K562 (cell line): Measurements from ENCODE around the gene WIPF1. TPM values are rescaled to one million over a fixed set of nuclear protein-coding genes. Genes with fewer than 3 reads are reported as not detected.

Source experiments
- ATAC-seq: fragments of 200-7000 bp; cut with Tn5 transposase; 3 replicates; pipeline ENCODE4 v1.9.1; 2020; ENCODE audit warnings: moderate library complexity
- BruUV-seq: library from RNA; stranded (reverse); fragments of 400-500 nt; replicated peaks from 2 replicates; lab custom pipeline; 2021; lab: Mats Ljungman, UMichigan
- CTCF ChIA-PET: fragments of 300-600 bp; formaldehyde crosslinking; extraction: SDS; loops from one replicate; lab custom pipeline; 2021; ENCODE audit warnings: low intra/inter-chr PET ratio; lab: Yijun Ruan, JAX
- POLR2A ChIA-PET: fragments of 300-600, 350-650 bp; sonication (Branson Sonifier 250); formaldehyde crosslinking; extraction: SDS; loops from one replicate; lab custom pipeline; 2021; ENCODE audit warnings: antibody characterized with exemption, inconsistent platforms; lab: Yijun Ruan, JAX
- DNase-seq, 4 experiments: peaks; one replicate each; pipeline versions ENCODE4 v3.0.0 to v3.0.0-alpha.2; 2011 to 2018; ENCODE audit warnings: low spot score in 3 of 4, mixed read lengths in 3 of 4; ENCODE audit errors: extremely low read depth in 1 of 4
- FAIRE-seq: peaks from 2 replicates; lab custom pipeline; 2011; peaks lifted over from hg19 to GRCh38; lab: Jason Lieb, UNC
- H2AFZ ChIP-seq: 2 replicates; pipeline ENCODE4 v1.6.0; 2011; ENCODE audit warnings: low read depth, low read length, control low read depth, inconsistent platforms
- H3K27ac ChIP-seq: fragments of 200-600 bp; 3 replicates; pipeline ENCODE4 v1.8.0; 2011; ENCODE audit warnings: low read depth, mild to moderate bottlenecking, control low read depth, inconsistent platforms, low read length, moderate library complexity, mixed read lengths; ENCODE audit errors: extremely low read depth
- H3K27me3 ChIP-seq, 2 experiments: fragments of 300-600 bp in 1 of 2; 2 replicates in 1 of 2; 3 replicates in 1 of 2; pipeline versions ENCODE4 v1.6.0 to v1.8.0; 2011; ENCODE audit warnings: inconsistent platforms in 2 of 2, low read length in 2 of 2, mild to moderate bottlenecking in 1 of 2, mixed read lengths in 1 of 2, moderate library complexity in 1 of 2; ENCODE audit not compliant: control insufficient read depth in 2 of 2, insufficient read depth in 2 of 2
- H3K36me3 ChIP-seq: fragments of 300-600 bp; 3 replicates; pipeline ENCODE4 v1.8.0; 2011; ENCODE audit warnings: mild to moderate bottlenecking, low read length, inconsistent platforms; ENCODE audit not compliant: control insufficient read depth, insufficient read depth
- H3K4me1 ChIP-seq, 2 experiments: fragments of 200-600 bp in 1 of 2; replicated peaks in 1 of 2; 2 replicates in 1 of 2; 3 replicates in 1 of 2; pipeline versions ENCODE4 v1.5.1 to v1.8.0; 2011; ENCODE audit warnings: inconsistent platforms in 2 of 2, low read length in 2 of 2, mild to moderate bottlenecking in 1 of 2, mixed read lengths in 1 of 2, moderate library complexity in 1 of 2; ENCODE audit not compliant: control insufficient read depth in 2 of 2, insufficient read depth in 2 of 2
- H3K4me2 ChIP-seq: 2 replicates; pipeline ENCODE4 v1.6.1; 2011; ENCODE audit warnings: low read length, control low read depth, inconsistent platforms, mixed read lengths; ENCODE audit not compliant: insufficient read depth
- H3K4me3 ChIP-seq: fragments of 200-600 bp; sonication (generic), shearing (Covaris generic); 2 replicates; pipeline ENCODE4 v1.5.1; 2016; ENCODE audit warnings: control low read depth, inconsistent platforms
- H3K79me2 ChIP-seq: fragments of 200-600 bp; 3 replicates; pipeline ENCODE4 v1.8.0; 2011; ENCODE audit warnings: low read length, inconsistent platforms; ENCODE audit not compliant: control insufficient read depth, insufficient read depth
- H3K9ac ChIP-seq, 2 experiments: 2 replicates each; pipeline versions ENCODE4 v1.6.0 to v1.6.1; 2011; ENCODE audit warnings: low read depth in 2 of 2, low read length in 2 of 2, control low read depth in 1 of 2, inconsistent platforms in 1 of 2, mild to moderate bottlenecking in 1 of 2, mixed read lengths in 1 of 2; ENCODE audit not compliant: insufficient read depth in 1 of 2
- H3K9me1 ChIP-seq: one replicate; pipeline ENCODE4 v1.6.0; 2011; ENCODE audit warnings: inconsistent platforms, mild to moderate bottlenecking, low read length, moderate library complexity; ENCODE audit not compliant: control insufficient read depth, insufficient read depth
- H3K9me3 ChIP-seq: replicated peaks from 2 replicates; pipeline ENCODE4 v1.5.1; 2011; ENCODE audit warnings: low read depth, low read length, inconsistent platforms; ENCODE audit not compliant: control insufficient read depth, insufficient read depth
- H4K20me1 ChIP-seq: replicated peaks from 2 replicates; pipeline ENCODE4 v1.6.1; 2011; ENCODE audit warnings: low read length, inconsistent platforms, mixed read lengths; ENCODE audit not compliant: control insufficient read depth, insufficient read depth
- DNMT1 ChIP-seq: fragments of 450-650 bp; IDR thresholded peaks from 2 replicates; pipeline ENCODE4 v1.6.1; 2016; ENCODE audit warnings: antibody characterized with exemption, mild to moderate bottlenecking
- ILK ChIP-seq: fragments of 450-650 bp; IDR thresholded peaks from 2 replicates; pipeline ENCODE4 v1.6.1; 2016; ENCODE audit warnings: missing genetic modification characterization, low read depth, mild to moderate bottlenecking, missing compliant biosample characterization, moderate library complexity, borderline replicate concordance
- MNT ChIP-seq, 2 experiments: fragments of 450-650 bp; conservative IDR thresholded peaks; 2 replicates each; pipeline ENCODE4 v1.6.1; 2017; ENCODE audit warnings: mild to moderate bottlenecking in 2 of 2, moderate library complexity in 2 of 2
- POLR2A ChIP-seq: fragments of 450-650 bp; conservative IDR thresholded peaks from 2 replicates; pipeline ENCODE4 v1.6.1; 2016
- PPARD ChIP-seq: fragments of 250-450 bp; sonication (Bioruptor Pico); IDR thresholded peaks from 2 replicates; pipeline ENCODE4 v1.8.0; 2022; ENCODE audit warnings: inconsistent platforms, mild to moderate bottlenecking, moderate library complexity
- SMAD3 ChIP-seq: fragments of 450-650 bp; formaldehyde crosslinking; conservative IDR thresholded peaks from 2 replicates; pipeline ENCODE4 v1.4.0; 2020; ENCODE audit warnings: mild to moderate bottlenecking
- TAF1 ChIP-seq: IDR thresholded peaks from 2 replicates; pipeline ENCODE4 v1.6.1; 2011; ENCODE audit warnings: mild to moderate bottlenecking, low read length, moderate library complexity; ENCODE audit not compliant: insufficient read depth, control insufficient read depth, severe bottlenecking; ENCODE audit errors: extremely low read depth
- ZKSCAN8 ChIP-seq: fragments of 200-800 bp; sonication (Bioruptor generic); IDR thresholded peaks from 2 replicates; pipeline ENCODE4 v1.6.1; 2016; ENCODE audit warnings: missing genetic modification characterization, missing compliant biosample characterization
- ZNF12 ChIP-seq: sonication (generic); formaldehyde crosslinking; IDR thresholded peaks from 2 replicates; pipeline ENCODE4 v1.4.0; 2020; ENCODE audit warnings: mild to moderate bottlenecking, missing genetic modification reagents
- ZNF197 ChIP-seq: fragments of 200-800 bp; sonication (Bioruptor generic); IDR thresholded peaks from 2 replicates; pipeline ENCODE4 v1.6.1; 2016; ENCODE audit warnings: low read depth, missing genetic modification characterization, missing compliant biosample characterization
- ZNF407 ChIP-seq: fragments of 450-650 bp; IDR thresholded peaks from 2 replicates; pipeline ENCODE4 v1.6.1; 2016; ENCODE audit warnings: low read depth
- in situ Hi-C: fragments of 300-500 bp; cut with MboI; formaldehyde crosslinking; loops from 4 replicates; pipeline ENCODE4 v1.15.0; 2018; ENCODE audit warnings: inconsistent platforms, mixed read lengths
- intact Hi-C: fragments of 100-400 bp; cut with micrococcal nuclease; formaldehyde crosslinking; loops from 2 replicates; pipeline ENCODE4 v1.14.2; 2022
- polyA plus RNA-seq, 8 experiments: library from polyadenylated mRNA; depleted of rRNA in 4 of 8; stranded (reverse) in 5 of 8; unstranded in 3 of 8; fragments of >200 nt; fragmentation: Nextera tagmentation in 2 of 8; fragmentation: Illumina TruSeq in 1 of 8; extraction: Ambion mirVana in 2 of 8; extraction: Trizol in 1 of 8; gene quantifications; 2 replicates each; pipeline versions ENCODE4 v1.2.1 to v1.2.3, GENCODE V29; 2011 to 2014; ENCODE audit warnings: inconsistent platforms in 1 of 8, missing spikeins in 1 of 8
- total RNA-seq, 7 experiments: library from RNA; depleted of rRNA in 6 of 7; stranded (reverse); fragments of >200 nt in 6 of 7; fragmentation: Illumina TruSeq in 2 of 7; extraction: Trizol in 2 of 7; gene quantifications; 2 replicates each; pipeline versions ENCODE4 v1.2.1 to v1.2.3, GENCODE V29; 2011 to 2021; ENCODE audit warnings: low replicate concordance in 1 of 7
- TF ChIP-seq, protein P1 (sequence below): fragments of 450-650 bp; formaldehyde crosslinking; IDR thresholded peaks from 2 replicates; pipeline ENCODE4 v1.4.0; 2022; ENCODE audit warnings: mild to moderate bottlenecking, moderate library complexity

Gene WIPF1
- total and polyA plus RNA-seq, 9 of the 15 experiments (the other 6 are each of a cell fraction or from before 2014, with no cell fraction given) = 0.54 to 4.9 (median 2.4) TPM

DNA sequence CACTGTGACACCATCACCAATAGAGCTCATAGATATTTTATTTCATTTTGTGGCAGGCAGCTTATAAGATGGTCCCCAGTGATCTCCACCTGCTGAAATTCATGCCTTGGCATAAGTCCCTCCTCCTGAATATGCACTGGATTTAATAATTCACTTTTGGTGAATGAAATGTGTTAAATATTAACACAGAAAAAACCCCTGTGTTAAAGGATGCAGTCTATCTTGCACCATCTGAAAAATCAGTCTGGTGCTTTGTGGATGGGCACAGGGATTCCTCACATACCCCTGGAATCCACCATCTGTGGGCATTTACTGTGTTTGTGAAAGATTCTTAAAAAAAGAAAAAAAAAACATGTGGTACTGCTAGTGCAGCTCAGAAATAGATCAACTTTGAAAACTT lies 26.1 kb upstream of the WIPF1 start:
- FAIRE-seq = no peak
- H3K79me2 ChIP-seq = no peaks in the 10 kb centered on the region
- H3K4me2 ChIP-seq = no peak overlapping the region
- no peak overlapping the region for H2AFZ ChIP-seq
- BruUV-seq = no TSS peak
- peaks cover 2% of the 10 kb centered on the region for H3K9me1 ChIP-seq
- H3K27me3 ChIP-seq = no peaks in the 10 kb centered on the region; a peak in 2 of 5 replicates
- CTCF ChIA-PET = no interaction called here
- no peaks in the 10 kb centered on the region for H4K20me1 ChIP-seq
- POLR2A ChIA-PET = interaction anchor here (0.7 to 1.5 kb wide), 4 partner anchors 10 to 13 kb away, joined by 3 to 5 read pairs (median 4); no protein-coding TSS in a partner anchor
- H3K4me1 ChIP-seq = no peaks in the 10 kb centered on the region
- H3K27ac ChIP-seq = no peak overlapping the region
- H3K36me3 ChIP-seq = no peaks in the 10 kb centered on the region
- no peak for DNase-seq
- no peak for ATAC-seq
- H3K9me3 ChIP-seq = no peaks in the 10 kb centered on the region
- H3K9ac ChIP-seq = no peak overlapping the region
- in situ Hi-C loops (no loop called here), intact Hi-C loops (no loop called here)
- no peak overlapping the region for H3K4me3 ChIP-seq
- TF ChIP-seq DNMT1 = no peak
- TF ChIP-seq ILK = no peak
- no peak for TF ChIP-seq ZNF407
- no peak for TF ChIP-seq MNT (conservative IDR thresholded peaks at IDR 0.05)
- no peak for TF ChIP-seq ZKSCAN8 (CRISPR knock-in tag)
- no peak for TF ChIP-seq TAF1
- TF ChIP-seq POLR2A = no peak
- TF ChIP-seq SMAD3 (CRISPR knock-in tag) = no peak
- TF ChIP-seq, protein P1, sequence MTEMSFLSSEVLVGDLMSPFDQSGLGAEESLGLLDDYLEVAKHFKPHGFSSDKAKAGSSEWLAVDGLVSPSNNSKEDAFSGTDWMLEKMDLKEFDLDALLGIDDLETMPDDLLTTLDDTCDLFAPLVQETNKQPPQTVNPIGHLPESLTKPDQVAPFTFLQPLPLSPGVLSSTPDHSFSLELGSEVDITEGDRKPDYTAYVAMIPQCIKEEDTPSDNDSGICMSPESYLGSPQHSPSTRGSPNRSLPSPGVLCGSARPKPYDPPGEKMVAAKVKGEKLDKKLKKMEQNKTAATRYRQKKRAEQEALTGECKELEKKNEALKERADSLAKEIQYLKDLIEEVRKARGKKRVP (CRISPR knock-in tag) = no peak
- TF ChIP-seq ZNF12 (CRISPR knock-in tag) = no peak
- TF ChIP-seq ZNF197 (CRISPR knock-in tag) = no peak
- no peak for TF ChIP-seq PPARD
